H7 (cell line): ENCODE results near the gene FAM78B. TPM values are rescaled to one million over a fixed set of nuclear protein-coding genes. Genes with fewer than 3 reads are reported as not detected.

Experiments used
- DNase-seq: peaks from one replicate; pipeline ENCODE4 v3.0.0; 2012
- H3K27me3 ChIP-seq: 2 replicates; pipeline ENCODE4 v1.6.0; 2011; ENCODE audit warnings: mild to moderate bottlenecking, low read length; ENCODE audit not compliant: control insufficient read depth, insufficient read depth
- H3K36me3 ChIP-seq: replicated peaks from 2 replicates; pipeline ENCODE4 v1.5.1; 2011; ENCODE audit warnings: low read length; ENCODE audit not compliant: control insufficient read depth, insufficient read depth
- H3K4me3 ChIP-seq: 2 replicates; pipeline ENCODE4 v1.5.1; 2011; ENCODE audit warnings: low read depth, mild to moderate bottlenecking, control low read depth, low read length, moderate library complexity; ENCODE audit not compliant: insufficient read depth
- total RNA-seq: library from RNA; depleted of rRNA; stranded (reverse); fragments of >200 nt; shearing (Covaris generic); gene quantifications from 2 replicates; pipeline ENCODE4 v1.2.3, GENCODE V29; 2014

Gene FAM78B
- total RNA-seq, 1 experiment from 2014 or later: 4.5 TPM

GRCh38 chr1:166172106-166172505 is 5.3 kb upstream of the FAM78B start:
- H3K36me3 ChIP-seq: no peaks in the 10 kb centered on the region
- no peak for DNase-seq

GRCh38 chr1:166170726-166171125 is 3.9 kb upstream of the FAM78B start:
- no peak for DNase-seq
- Histone ChIP-seq H3K27me3 (peaks cover 6% of the 10 kb centered on the region), H3K36me3 (no peaks in the 10 kb centered on the region), H3K4me3 (no peak overlapping the region)

More at GRCh38 chr1:166172106-166172505, 5.3 kb upstream of the FAM78B start:
- Histone ChIP-seq H3K4me3 (no peak overlapping the region), H3K27me3 (no peaks in the 10 kb centered on the region; the same call in 1 of the 2 replicates)

- Histone ChIP-seq H3K36me3 (no peaks in the 10 kb centered on the region), H3K4me3 (no peak overlapping the region), H3K27me3 (peaks cover 13% of the 10 kb centered on the region)
- DNase-seq: no peak
These were observed 3.3 kb upstream of the FAM78B start for GRCh38 chr1:166170075-166170474.

GRCh38 chr1:166169182-166169581 is 2.4 kb upstream of the FAM78B start:
- H3K27me3 ChIP-seq: peaks cover 21% of the 10 kb centered on the region
- no peak for DNase-seq

GRCh38 chr1:166167572-166167925 is 748 bp upstream of the FAM78B start:
- Histone ChIP-seq H3K27me3 (peaks cover 33% of the 10 kb centered on the region), H3K4me3 (peak overlapping the region; percentile 54), H3K36me3 (no peaks in the 10 kb centered on the region)
- no peak for DNase-seq

More at GRCh38 chr1:166169182-166169581, 2.4 kb upstream of the FAM78B start:
- no peak overlapping the region for H3K4me3 ChIP-seq
- no peaks in the 10 kb centered on the region for H3K36me3 ChIP-seq

GRCh38 chr1:166166329-166166697 is 488 bp downstream of the FAM78B start:
- Histone ChIP-seq H3K36me3 (no peaks in the 10 kb centered on the region), H3K27me3 (peaks cover 36% of the 10 kb centered on the region), H3K4me3 (peak overlapping the region; percentile 54)
- DNase-seq: peak; percentile 84

GRCh38 chr1:166165661-166166328 is 1.0 kb downstream of the FAM78B start:
- peaks cover 36% of the 10 kb centered on the region for H3K27me3 ChIP-seq
- H3K36me3 ChIP-seq: no peaks in the 10 kb centered on the region

GRCh38 chr1:166164995-166165660 is 1.7 kb downstream of the FAM78B start:
- Histone ChIP-seq H3K4me3 (peak overlapping the region; percentile 54), H3K36me3 (no peaks in the 10 kb centered on the region), H3K27me3 (peaks cover 36% of the 10 kb centered on the region)
- peak; percentile 87 for DNase-seq

More at GRCh38 chr1:166165661-166166328, 1.0 kb downstream of the FAM78B start:
- DNase-seq: peak; percentile 80
- peak overlapping the region; percentile 54 for H3K4me3 ChIP-seq

- peak overlapping the region; percentile 18 for H3K4me3 ChIP-seq
- DNase-seq: no peak
- H3K36me3 ChIP-seq: no peaks in the 10 kb centered on the region
- peaks cover 36% of the 10 kb centered on the region for H3K27me3 ChIP-seq
These were observed 2.2 kb downstream of the FAM78B start for GRCh38 chr1:166164646-166164994.

- no peaks in the 10 kb centered on the region for H3K36me3 ChIP-seq
- no peak for DNase-seq
- H3K27me3 ChIP-seq: peaks cover 20% of the 10 kb centered on the region
- H3K4me3 ChIP-seq: no peak overlapping the region
These were observed 7.1 kb downstream of the FAM78B start for GRCh38 chr1:166159656-166160055.

GRCh38 chr1:166156674-166157073 is 10.1 kb downstream of the FAM78B start:
- no peak for DNase-seq
- Histone ChIP-seq H3K36me3 (no peaks in the 10 kb centered on the region), H3K4me3 (no peak overlapping the region), H3K27me3 (no peaks in the 10 kb centered on the region; the same call in 1 of the 2 replicates)

GRCh38 chr1:166155108-166155507 is 11.7 kb downstream of the FAM78B start:
- no peak for DNase-seq
- Histone ChIP-seq H3K4me3 (no peak overlapping the region), H3K27me3 (no peaks in the 10 kb centered on the region), H3K36me3 (no peaks in the 10 kb centered on the region)

GRCh38 chr1:166153525-166154314 is 13.1 kb downstream of the FAM78B start:
- H3K36me3 ChIP-seq: no peaks in the 10 kb centered on the region
- no peak overlapping the region for H3K4me3 ChIP-seq
- no peak for DNase-seq
- no peaks in the 10 kb centered on the region for H3K27me3 ChIP-seq

GRCh38 chr1:166152978-166153377 is 13.8 kb downstream of the FAM78B start:
- Histone ChIP-seq H3K27me3 (no peaks in the 10 kb centered on the region), H3K36me3 (no peaks in the 10 kb centered on the region), H3K4me3 (no peak overlapping the region)
- no peak for DNase-seq

- no peaks in the 10 kb centered on the region; the same call in 1 of the 2 replicates for H3K27me3 ChIP-seq
- DNase-seq: no peak
- H3K36me3 ChIP-seq: no peaks in the 10 kb centered on the region
- H3K4me3 ChIP-seq: no peak overlapping the region
These were observed 15.0 kb downstream of the FAM78B start for GRCh38 chr1:166151804-166152203.
